GM12878 (cell line): ENCODE data around the gene ZNF768. TPM values are rescaled to one million over a fixed set of nuclear protein-coding genes. Genes with fewer than 3 reads are reported as not detected.

Source experiments
- ATAC-seq: fragments of 200-7000 bp; cut with Tn5 transposase; 3 replicates; pipeline ENCODE4 v1.9.1; 2020; ENCODE audit warnings: mild to moderate bottlenecking, moderate library complexity
- BruUV-seq: library from RNA; stranded (reverse); fragments of 400-500 nt; replicated peaks from 2 replicates; lab custom pipeline; 2021; lab: Mats Ljungman, UMichigan
- CTCF ChIA-PET: fragments of 300-600 bp; sonication (Branson Sonifier 250); formaldehyde crosslinking; extraction: SDS; loops from one replicate; lab custom pipeline; 2021; ENCODE audit warnings: inconsistent platforms; lab: Yijun Ruan, JAX
- POLR2A ChIA-PET: fragments of 350-600 bp; formaldehyde crosslinking; extraction: SDS; loops from one replicate; lab custom pipeline; 2021; ENCODE audit warnings: inconsistent platforms; lab: Charles Lee
- RAD21 ChIA-PET: fragments of 300-600 bp; sonication (Branson Sonifier 250); formaldehyde crosslinking; loops from one replicate; lab custom pipeline; 2023; ENCODE audit warnings: antibody characterized with exemption; ENCODE audit not compliant: unreplicated experiment; lab: Charles Lee
- SMC1A ChIA-PET: fragments of 300-600 bp; sonication (Branson Sonifier 250); formaldehyde crosslinking; loops from one replicate; lab custom pipeline; 2023; ENCODE audit not compliant: unreplicated experiment, uncharacterized antibody; lab: Charles Lee
- DNase-seq: peaks from one replicate; pipeline ENCODE4 v3.0.0-alpha.2; 2011; ENCODE audit warnings: low read depth, low spot score
- FAIRE-seq: peaks from 3 replicates; lab custom pipeline; 2011; peaks lifted over from hg19 to GRCh38; lab: Jason Lieb, UNC
- H2AFZ ChIP-seq: 2 replicates; pipeline ENCODE4 v1.6.0; 2011; ENCODE audit warnings: low read depth, low read length, control low read depth; ENCODE audit not compliant: control insufficient read depth
- H3K27ac ChIP-seq: 2 replicates; pipeline ENCODE4 v1.5.1; 2011; ENCODE audit warnings: control low read depth; ENCODE audit not compliant: control insufficient read depth, insufficient read depth
- H3K27me3 ChIP-seq, 2 experiments: replicated peaks in 1 of 2; 2 replicates each; pipeline versions ENCODE4 v1.6.0 to v1.6.1; 2011; ENCODE audit warnings: low read length in 1 of 2; ENCODE audit not compliant: control insufficient read depth in 2 of 2, insufficient read depth in 2 of 2
- H3K36me3 ChIP-seq, 2 experiments: 2 replicates each; pipeline ENCODE4 v1.5.1; 2011; ENCODE audit warnings: low read length in 1 of 2; ENCODE audit not compliant: control insufficient read depth in 2 of 2, insufficient read depth in 2 of 2
- H3K4me1 ChIP-seq: 2 replicates; pipeline ENCODE4 v1.6.1; 2011; ENCODE audit warnings: mild to moderate bottlenecking, low read length, moderate library complexity, mixed read lengths; ENCODE audit not compliant: control insufficient read depth, insufficient read depth
- H3K4me2 ChIP-seq: 2 replicates; pipeline ENCODE4 v1.6.0; 2011; ENCODE audit warnings: control low read depth; ENCODE audit not compliant: control insufficient read depth, insufficient read depth
- H3K4me3 ChIP-seq: fragments of 200-600 bp; sonication (generic); 2 replicates; pipeline ENCODE4 v1.5.1; 2016
- H3K79me2 ChIP-seq: 2 replicates; pipeline ENCODE4 v1.6.0; 2011; ENCODE audit warnings: low read length; ENCODE audit not compliant: control insufficient read depth, insufficient read depth
- H3K9ac ChIP-seq: 2 replicates; pipeline ENCODE4 v1.8.0; 2011; ENCODE audit warnings: low read length, control low read depth, mixed read lengths; ENCODE audit not compliant: control insufficient read depth, insufficient read depth
- H3K9me3 ChIP-seq: replicated peaks from 3 replicates; pipeline ENCODE4 v1.5.1; 2011; ENCODE audit warnings: mild to moderate bottlenecking, low read length; ENCODE audit not compliant: control insufficient read depth, insufficient read depth
- H4K20me1 ChIP-seq: 2 replicates; pipeline ENCODE4 v1.6.0; 2011; ENCODE audit not compliant: control insufficient read depth, insufficient read depth
- CREB1 ChIP-seq: IDR thresholded peaks from 2 replicates; pipeline ENCODE4 v1.6.1; 2012; ENCODE audit warnings: low read depth, mild to moderate bottlenecking, inconsistent platforms
- NR2F1 ChIP-seq: fragments of 450-650 bp; conservative IDR thresholded peaks from 2 replicates; pipeline ENCODE4 v1.6.1; 2017; ENCODE audit warnings: mild to moderate bottlenecking
- TCF3 ChIP-seq: IDR thresholded peaks from 2 replicates; pipeline ENCODE4 v1.6.1; 2012; ENCODE audit warnings: low read depth, mild to moderate bottlenecking, low read length, borderline replicate concordance; ENCODE audit not compliant: insufficient read depth
- WGBS: methylation state at CpG from one replicate; pipeline ENCODE4 v1.1.6; 2016; ENCODE audit warnings: low lambda C conversion rate; ENCODE audit not compliant: insufficient replicate concordance, insufficient coverage; ENCODE audit errors: missing lambda C conversion rate; 5-methylcytosine and 5-hydroxymethylcytosine counted together
- in situ Hi-C: fragments of 300-500 bp; cut with MboI; formaldehyde crosslinking; loops from 9 replicates; pipeline ENCODE4 v1.14.3; 2018; ENCODE audit warnings: mixed read lengths
- intact Hi-C: fragments of 100-400 bp; cut with micrococcal nuclease; formaldehyde crosslinking; loops from one replicate; pipeline ENCODE4 v1.14.2; 2022; ENCODE audit not compliant: unreplicated experiment
- polyA plus RNA-seq, 11 experiments: library from polyadenylated mRNA; depleted of rRNA in 4 of 11; unstranded in 6 of 11; stranded (reverse) in 5 of 11; fragments of >200 nt; fragmentation: Nextera tagmentation in 4 of 11; fragmentation: Illumina TruSeq in 1 of 11; extraction: Ambion mirVana in 4 of 11; extraction: Trizol in 1 of 11; gene quantifications; 1 replicate in 1 of 11; 2 replicates in 10 of 11; pipeline versions ENCODE4 v1.2.1 to v1.2.3, GENCODE V29; 2011 to 2016; ENCODE audit warnings: inconsistent platforms in 2 of 11, missing spikeins in 2 of 11, low read depth in 1 of 11
- total RNA-seq, 4 experiments: library from RNA; depleted of rRNA in 3 of 4; stranded (reverse); fragments of >200 nt in 3 of 4; fragmentation: Illumina TruSeq in 1 of 4; extraction: Trizol in 1 of 4; gene quantifications; 2 replicates each; pipeline versions ENCODE4 v1.2.1 to v1.2.3, GENCODE V29; 2013 to 2021
- TF ChIP-seq, protein P1 (sequence below), 3 experiments: IDR thresholded peaks in 2 of 3; conservative IDR thresholded peaks in 1 of 3; 2 replicates each; pipeline ENCODE4 v1.5.1; 2011; ENCODE audit warnings: low read depth in 3 of 3, low read length in 3 of 3, mild to moderate bottlenecking in 3 of 3, control low read depth in 2 of 3, moderate library complexity in 2 of 3, inconsistent platforms in 1 of 3, mixed read lengths in 1 of 3; ENCODE audit not compliant: control insufficient read depth in 2 of 3, insufficient read depth in 1 of 3; ENCODE audit errors: extremely low read depth in 1 of 3
- TF ChIP-seq, protein P2 (sequence below): fragments of 450-650 bp; IDR thresholded peaks from 2 replicates; pipeline ENCODE4 v1.6.1; 2017; ENCODE audit warnings: borderline replicate concordance

Gene ZNF768
- total and polyA plus RNA-seq, 10 of the 15 experiments (the other 5 are each of a cell fraction or from before 2014, with no cell fraction given), result 0.05 to 23.1 (median 9.1) TPM

DNA sequence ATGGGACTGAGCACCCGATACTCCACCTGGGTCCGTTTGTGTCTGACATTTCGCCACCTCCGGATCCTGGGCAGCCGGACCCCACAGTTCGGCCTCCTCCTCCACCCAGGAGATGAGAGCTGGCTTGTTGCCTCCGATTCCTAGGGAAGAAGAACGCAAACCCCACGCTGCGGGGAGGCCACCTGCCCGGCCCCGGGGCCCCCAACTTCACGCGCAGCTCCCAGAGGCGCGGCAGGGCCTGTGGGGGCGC lies 31.3 kb upstream of the ZNF768 start:
- POLR2A ChIA-PET, result interaction anchor here (0.6 to 5.9 kb wide), 17 partner anchors 8 to 329 kb away, joined by 3 to 109 read pairs (median 3); partner anchors contain the start of genes ZNF688, ZNF747 and ZNF785
- DNase-seq (no peak), FAIRE-seq (no peak), ATAC-seq (peak; percentile 9)
- SMC1A ChIA-PET, result interaction anchor here (1.0 to 2.8 kb wide), 10 partner anchors 8 to 127 kb away, joined by 3 to 47 read pairs (median 6); partner anchors contain the start of genes DCTPP1, ITGAL and ZNF747
- CTCF ChIA-PET, result interaction anchor here (0.6 to 3.6 kb wide), 10 partner anchors 11 to 708 kb away, joined by 3 to 59 read pairs (median 10); partner anchors contain the start of genes DCTPP1 and ZNF747
- Histone ChIP-seq H3K9ac (peak overlapping the region; percentile 86), H2AFZ (peak overlapping the region; percentile 85), H4K20me1 (no peaks in the 10 kb centered on the region), H3K27ac (peak overlapping the region; percentile 85), H3K9me3 (no peaks in the 10 kb centered on the region), H3K4me3 (peak overlapping the region; percentile 87), H3K36me3 (peaks cover 5 to 10% of the 10 kb centered on the region in 2 experiments; a peak in 3 of 4 replicates), H3K4me1 (no peaks in the 10 kb centered on the region), H3K79me2 (peaks cover 11% of the 10 kb centered on the region), H3K4me2 (peak overlapping the region; percentile 17), H3K27me3 (no peaks in the 10 kb centered on the region)
- no TSS peak for BruUV-seq
- in situ Hi-C loops, result no loop called here
- intact Hi-C loops, result no loop called here
- 1% methylated on average over 17 of the region's 17 CpGs for WGBS
- TF ChIP-seq, protein P1, sequence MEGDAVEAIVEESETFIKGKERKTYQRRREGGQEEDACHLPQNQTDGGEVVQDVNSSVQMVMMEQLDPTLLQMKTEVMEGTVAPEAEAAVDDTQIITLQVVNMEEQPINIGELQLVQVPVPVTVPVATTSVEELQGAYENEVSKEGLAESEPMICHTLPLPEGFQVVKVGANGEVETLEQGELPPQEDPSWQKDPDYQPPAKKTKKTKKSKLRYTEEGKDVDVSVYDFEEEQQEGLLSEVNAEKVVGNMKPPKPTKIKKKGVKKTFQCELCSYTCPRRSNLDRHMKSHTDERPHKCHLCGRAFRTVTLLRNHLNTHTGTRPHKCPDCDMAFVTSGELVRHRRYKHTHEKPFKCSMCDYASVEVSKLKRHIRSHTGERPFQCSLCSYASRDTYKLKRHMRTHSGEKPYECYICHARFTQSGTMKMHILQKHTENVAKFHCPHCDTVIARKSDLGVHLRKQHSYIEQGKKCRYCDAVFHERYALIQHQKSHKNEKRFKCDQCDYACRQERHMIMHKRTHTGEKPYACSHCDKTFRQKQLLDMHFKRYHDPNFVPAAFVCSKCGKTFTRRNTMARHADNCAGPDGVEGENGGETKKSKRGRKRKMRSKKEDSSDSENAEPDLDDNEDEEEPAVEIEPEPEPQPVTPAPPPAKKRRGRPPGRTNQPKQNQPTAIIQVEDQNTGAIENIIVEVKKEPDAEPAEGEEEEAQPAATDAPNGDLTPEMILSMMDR (IDR thresholded peaks at IDR 0.05 in 2 of 3, conservative IDR thresholded peaks at IDR 0.05 in 1 of 3; ENCODE audit: control insufficient read depth in 2 of 3, extremely low read depth in 1 of 3, insufficient read depth in 1 of 3, low read depth in 3 of 3, low read length in 3 of 3), result 0 out of 6 replicates have a peak, but pooled peaks of 1 of the 3 experiments have one; percentile 4
- TF ChIP-seq TCF3, result 0 out of 2 replicates have a peak, but pooled peaks have one; percentile 21
- no peak for TF ChIP-seq NR2F1
- TF ChIP-seq, protein P2, sequence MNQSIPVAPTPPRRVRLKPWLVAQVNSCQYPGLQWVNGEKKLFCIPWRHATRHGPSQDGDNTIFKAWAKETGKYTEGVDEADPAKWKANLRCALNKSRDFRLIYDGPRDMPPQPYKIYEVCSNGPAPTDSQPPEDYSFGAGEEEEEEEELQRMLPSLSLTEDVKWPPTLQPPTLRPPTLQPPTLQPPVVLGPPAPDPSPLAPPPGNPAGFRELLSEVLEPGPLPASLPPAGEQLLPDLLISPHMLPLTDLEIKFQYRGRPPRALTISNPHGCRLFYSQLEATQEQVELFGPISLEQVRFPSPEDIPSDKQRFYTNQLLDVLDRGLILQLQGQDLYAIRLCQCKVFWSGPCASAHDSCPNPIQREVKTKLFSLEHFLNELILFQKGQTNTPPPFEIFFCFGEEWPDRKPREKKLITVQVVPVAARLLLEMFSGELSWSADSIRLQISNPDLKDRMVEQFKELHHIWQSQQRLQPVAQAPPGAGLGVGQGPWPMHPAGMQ, result no peak
- no peak for TF ChIP-seq CREB1
- RAD21 ChIA-PET, result interaction anchor here (0.7 to 4.3 kb wide), 16 partner anchors 8 to 128 kb away, joined by 3 to 99 read pairs (median 7); partner anchors contain the start of genes DCTPP1, ZNF688, ZNF747 and ZNF785
